GM12801 (cell line): ENCODE data around the gene RIN3.

Experiments
- TF ChIP-seq, protein P1 (sequence below): IDR thresholded peaks from one replicate; pipeline ENCODE4 v1.5.1; 2011; ENCODE audit warnings: control low read depth; ENCODE audit not compliant: insufficient read length; ENCODE audit errors: extremely low read depth

RIN3 gene

DNA sequence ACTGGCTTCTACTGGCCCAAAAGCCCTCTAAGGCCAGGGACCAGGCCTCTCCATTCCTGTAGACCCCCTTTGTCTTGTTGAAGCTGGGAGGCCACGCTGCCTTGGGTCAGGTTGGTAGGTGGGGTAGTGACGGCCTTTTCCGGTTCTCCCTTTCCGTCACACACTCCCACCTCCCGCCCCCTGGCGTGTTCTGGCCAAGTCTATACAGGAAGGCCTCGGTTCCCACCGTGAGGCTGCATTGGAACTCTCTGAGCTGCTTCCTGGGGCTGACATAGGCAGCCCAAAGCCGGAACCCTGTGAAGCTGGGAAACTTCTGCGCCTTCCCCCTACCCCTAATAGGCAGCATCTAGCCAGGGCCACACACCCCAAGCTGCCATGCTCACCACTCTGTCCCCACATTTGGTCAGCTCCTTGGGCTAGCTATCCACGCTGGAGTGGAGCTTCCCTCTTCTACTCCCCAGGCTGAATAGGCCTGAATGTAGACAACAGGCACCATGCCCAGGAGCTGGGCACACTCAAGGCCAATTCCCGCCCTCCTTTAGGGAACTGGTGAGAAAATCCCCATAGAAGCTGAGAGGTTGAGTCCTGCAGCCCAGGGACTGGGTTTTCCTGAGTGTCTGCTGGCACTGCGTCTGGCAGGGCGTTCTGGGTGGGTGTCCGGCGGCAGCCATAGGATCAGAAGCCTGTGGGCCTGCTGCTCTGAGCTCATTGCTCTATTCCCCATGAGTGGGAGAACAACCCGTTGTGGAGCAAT, 35.7 kb downstream of the RIN3 start:
- TF ChIP-seq, protein P1, sequence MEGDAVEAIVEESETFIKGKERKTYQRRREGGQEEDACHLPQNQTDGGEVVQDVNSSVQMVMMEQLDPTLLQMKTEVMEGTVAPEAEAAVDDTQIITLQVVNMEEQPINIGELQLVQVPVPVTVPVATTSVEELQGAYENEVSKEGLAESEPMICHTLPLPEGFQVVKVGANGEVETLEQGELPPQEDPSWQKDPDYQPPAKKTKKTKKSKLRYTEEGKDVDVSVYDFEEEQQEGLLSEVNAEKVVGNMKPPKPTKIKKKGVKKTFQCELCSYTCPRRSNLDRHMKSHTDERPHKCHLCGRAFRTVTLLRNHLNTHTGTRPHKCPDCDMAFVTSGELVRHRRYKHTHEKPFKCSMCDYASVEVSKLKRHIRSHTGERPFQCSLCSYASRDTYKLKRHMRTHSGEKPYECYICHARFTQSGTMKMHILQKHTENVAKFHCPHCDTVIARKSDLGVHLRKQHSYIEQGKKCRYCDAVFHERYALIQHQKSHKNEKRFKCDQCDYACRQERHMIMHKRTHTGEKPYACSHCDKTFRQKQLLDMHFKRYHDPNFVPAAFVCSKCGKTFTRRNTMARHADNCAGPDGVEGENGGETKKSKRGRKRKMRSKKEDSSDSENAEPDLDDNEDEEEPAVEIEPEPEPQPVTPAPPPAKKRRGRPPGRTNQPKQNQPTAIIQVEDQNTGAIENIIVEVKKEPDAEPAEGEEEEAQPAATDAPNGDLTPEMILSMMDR = no peak

- TF ChIP-seq, protein P1 = no peak
Measured at GRCh38 chr14:92549859-92550230, 36.3 kb downstream of the RIN3 start.

GRCh38 chr14:92551044-92551841, 37.7 kb downstream of the RIN3 start:
- TF ChIP-seq, protein P1 = no peak

- TF ChIP-seq, protein P1 = no peak
Measured at GRCh38 chr14:92552066-92552465, 38.5 kb downstream of the RIN3 start.

DNA sequence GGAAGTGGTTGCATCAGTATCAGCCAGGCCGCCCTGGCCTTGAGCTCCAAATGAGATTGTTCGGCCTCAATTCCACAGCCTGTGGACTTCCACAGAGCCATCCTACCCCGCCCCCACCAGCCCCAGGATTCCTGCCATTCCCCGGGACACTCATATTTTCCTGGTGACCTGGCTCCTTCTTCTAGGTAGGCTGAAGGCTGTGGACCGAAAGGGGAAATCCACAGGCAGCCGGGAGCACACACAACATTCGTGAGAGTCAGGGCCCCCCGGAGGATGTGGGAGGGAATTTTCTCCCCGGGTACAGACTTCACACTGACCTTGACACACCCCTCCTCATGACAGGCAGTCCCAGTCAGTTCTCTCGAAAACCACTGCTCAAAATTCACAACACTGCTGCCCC, 39.9 kb downstream of the RIN3 start:
- TF ChIP-seq, protein P1 = no peak

- TF ChIP-seq, protein P1 = no peak
Measured at GRCh38 chr14:92555465-92556111, 42.0 kb downstream of the RIN3 start.

DNA sequence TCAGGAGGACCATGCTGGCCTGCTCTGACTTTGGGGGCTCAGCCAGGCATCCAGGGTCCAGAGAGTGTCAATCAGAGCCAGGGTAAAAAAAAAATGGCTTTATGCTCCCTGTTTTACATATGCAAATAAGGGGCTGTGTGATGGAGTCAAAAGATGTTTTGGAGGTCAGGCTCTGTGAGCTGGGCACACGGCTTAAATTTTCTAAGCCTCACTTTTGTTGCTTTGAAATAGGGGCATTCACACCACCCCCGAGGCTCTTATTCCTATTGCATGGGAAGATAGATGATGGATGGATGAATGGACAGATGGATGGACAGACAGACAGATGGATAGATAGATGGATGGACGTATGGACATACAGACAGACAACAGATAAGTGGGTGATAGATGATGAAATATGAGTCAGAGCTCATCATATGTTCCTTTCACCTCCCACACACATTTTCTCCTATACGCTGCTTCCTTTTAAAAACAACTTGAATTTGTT, 42.7 kb downstream of the RIN3 start:
- TF ChIP-seq, protein P1 = no peak
